ENCODE data around the gene GPAT2.

DNA sequence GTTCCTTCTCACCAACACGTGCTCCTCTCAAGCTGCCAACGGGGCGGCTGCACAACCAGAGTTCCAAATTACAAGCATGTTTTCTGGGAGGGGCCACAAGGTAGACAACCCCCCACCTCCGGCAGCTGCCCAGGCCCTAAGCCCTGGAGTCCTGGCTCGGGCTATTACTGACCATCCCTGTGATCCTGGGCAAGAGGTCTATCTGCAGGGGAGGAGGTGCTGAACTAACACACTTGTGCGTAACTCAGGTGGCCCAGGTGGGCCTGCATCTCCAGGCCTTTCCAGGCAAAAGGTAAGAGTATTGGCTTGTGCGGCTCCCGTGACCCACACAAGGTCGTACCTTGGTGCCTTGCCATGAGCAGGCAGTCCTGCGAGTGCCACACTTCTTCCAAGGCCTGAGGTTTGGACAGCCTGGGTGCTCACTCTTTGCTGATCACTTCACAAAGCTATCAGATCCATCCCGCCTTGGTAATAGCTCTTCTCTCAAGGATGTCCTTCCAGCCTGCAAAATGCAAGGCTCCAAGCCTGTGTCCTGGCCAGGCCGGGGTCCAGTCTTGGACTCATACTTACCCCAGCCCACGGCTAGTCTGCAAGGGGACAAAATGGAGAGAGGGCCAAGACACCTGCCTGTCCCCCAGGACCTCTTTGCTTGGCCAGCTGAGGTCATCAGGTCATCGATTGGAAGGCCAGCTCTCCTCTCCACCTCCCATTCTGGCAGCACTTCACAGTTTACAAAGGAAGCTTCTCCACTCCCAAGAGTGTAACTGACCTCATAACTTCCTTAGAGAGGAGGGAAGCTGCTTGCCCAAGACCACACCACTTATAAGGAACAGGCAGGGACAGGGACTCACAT is 47.7 kb upstream of the GPAT2 start:
- no peak for TF ChIP-seq EZH2 (IDR thresholded peaks at IDR 0.05)
- no peak for TF ChIP-seq POLR2AphosphoS5 (IDR thresholded peaks at IDR 0.05; ENCODE audit: borderline replicate concordance, low read depth, low read length)

All from SK-N-MC (cell line).